H7 (cell line): ENCODE results near the gene AKAP6. TPM values are rescaled to one million over a fixed set of nuclear protein-coding genes. Genes with fewer than 3 reads are reported as not detected.

Experiments used
- DNase-seq: peaks from one replicate; pipeline ENCODE4 v3.0.0; 2012
- H3K27me3 ChIP-seq: 2 replicates; pipeline ENCODE4 v1.6.0; 2011; ENCODE audit warnings: mild to moderate bottlenecking, low read length; ENCODE audit not compliant: control insufficient read depth, insufficient read depth
- H3K36me3 ChIP-seq: replicated peaks from 2 replicates; pipeline ENCODE4 v1.5.1; 2011; ENCODE audit warnings: low read length; ENCODE audit not compliant: control insufficient read depth, insufficient read depth
- H3K4me3 ChIP-seq: 2 replicates; pipeline ENCODE4 v1.5.1; 2011; ENCODE audit warnings: low read depth, mild to moderate bottlenecking, control low read depth, low read length, moderate library complexity; ENCODE audit not compliant: insufficient read depth
- total RNA-seq: library from RNA; depleted of rRNA; stranded (reverse); fragments of >200 nt; shearing (Covaris generic); gene quantifications from 2 replicates; pipeline ENCODE4 v1.2.3, GENCODE V29; 2014

AKAP6 gene
- total RNA-seq, 1 experiment from 2014 or later = 0.28 TPM

- no peak for DNase-seq
- Histone ChIP-seq H3K4me3 (no peak overlapping the region), H3K27me3 (no peaks in the 10 kb centered on the region), H3K36me3 (no peaks in the 10 kb centered on the region)
Measured at GRCh38 chr14:32601906-32602305, 272.8 kb downstream of the AKAP6 start.

GRCh38 chr14:32602699-32603098, 273.6 kb downstream of the AKAP6 start:
- no peak for DNase-seq
- no peaks in the 10 kb centered on the region for H3K27me3 ChIP-seq
- H3K36me3 ChIP-seq = no peaks in the 10 kb centered on the region
- H3K4me3 ChIP-seq = no peak overlapping the region

- Histone ChIP-seq H3K4me3 (no peak overlapping the region), H3K27me3 (no peaks in the 10 kb centered on the region), H3K36me3 (no peaks in the 10 kb centered on the region)
- no peak for DNase-seq
Measured at GRCh38 chr14:32603992-32604565, 275.0 kb downstream of the AKAP6 start.

DNA sequence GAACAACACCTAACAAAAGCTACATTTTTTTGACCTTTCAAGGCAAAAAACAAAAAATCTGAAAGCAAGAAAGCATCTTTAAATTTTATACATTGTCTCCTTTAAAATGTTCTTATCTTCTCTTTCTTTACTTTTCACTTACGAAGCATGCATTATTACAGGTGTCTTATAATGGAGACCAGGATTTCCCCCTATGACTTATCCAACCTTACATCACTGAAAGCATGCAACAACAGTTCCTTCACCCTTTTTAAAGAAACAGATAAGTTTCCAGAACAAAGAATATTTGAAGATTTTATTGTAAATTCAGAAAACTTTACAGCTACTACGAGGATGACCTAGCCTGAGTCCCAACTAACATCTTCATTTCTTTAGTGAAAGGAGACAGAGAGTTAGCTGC, 277.2 kb downstream of the AKAP6 start:
- Histone ChIP-seq H3K36me3 (no peaks in the 10 kb centered on the region), H3K4me3 (no peak overlapping the region), H3K27me3 (no peaks in the 10 kb centered on the region)
- DNase-seq = no peak

DNA sequence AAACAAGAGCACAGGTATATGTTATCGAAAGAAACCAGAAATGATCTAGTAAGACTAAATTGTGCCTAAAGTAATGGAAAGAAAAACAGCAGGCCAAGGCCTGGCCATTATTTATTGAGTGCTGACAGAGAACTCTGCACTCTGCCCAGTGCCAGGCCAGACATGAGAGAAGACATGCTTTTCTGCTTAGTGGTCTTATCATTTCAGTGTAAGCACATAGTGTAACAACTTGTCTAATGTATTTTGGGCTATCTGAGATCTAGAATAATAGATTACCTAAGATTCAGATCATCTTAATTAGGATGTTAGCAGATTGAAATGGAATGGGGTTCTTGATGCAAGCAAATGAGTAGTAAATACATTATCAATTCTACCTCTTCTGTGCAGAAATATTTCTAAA, 278.3 kb downstream of the AKAP6 start:
- Histone ChIP-seq H3K36me3 (no peaks in the 10 kb centered on the region), H3K27me3 (no peaks in the 10 kb centered on the region), H3K4me3 (no peak overlapping the region)
- no peak for DNase-seq

- H3K36me3 ChIP-seq = no peaks in the 10 kb centered on the region
- no peak for DNase-seq
Measured at GRCh38 chr14:32608857-32609256, 279.8 kb downstream of the AKAP6 start.

GRCh38 chr14:32609388-32609787, 280.3 kb downstream of the AKAP6 start:
- Histone ChIP-seq H3K4me3 (no peak overlapping the region), H3K27me3 (no peaks in the 10 kb centered on the region), H3K36me3 (no peaks in the 10 kb centered on the region)
- DNase-seq = no peak

More at GRCh38 chr14:32608857-32609256, 279.8 kb downstream of the AKAP6 start:
- Histone ChIP-seq H3K27me3 (no peaks in the 10 kb centered on the region), H3K4me3 (no peak overlapping the region)

GRCh38 chr14:32611752-32612151, 282.7 kb downstream of the AKAP6 start:
- no peak for DNase-seq
- Histone ChIP-seq H3K27me3 (no peaks in the 10 kb centered on the region), H3K36me3 (no peaks in the 10 kb centered on the region), H3K4me3 (no peak overlapping the region)

DNA sequence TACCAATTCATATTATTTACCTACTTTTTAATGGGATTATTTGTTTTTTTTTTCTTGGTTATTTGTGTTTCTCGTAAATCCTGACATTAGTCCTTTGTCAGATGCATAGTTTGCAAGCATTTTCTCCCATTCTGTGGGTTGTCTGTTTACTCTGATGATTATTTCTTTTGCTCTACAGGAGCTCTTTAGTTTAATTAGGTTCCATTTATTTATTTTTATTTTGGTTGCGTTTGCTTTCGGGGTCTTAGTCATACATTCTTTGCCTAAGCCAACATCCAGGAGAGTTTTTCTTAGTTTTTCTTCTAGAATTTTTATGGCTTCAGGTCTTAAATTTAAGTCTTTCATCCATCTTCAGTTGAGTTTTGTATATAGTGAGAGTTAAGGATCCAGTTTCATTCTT, 289.9 kb downstream of the AKAP6 start:
- Histone ChIP-seq H3K4me3 (no peak overlapping the region), H3K27me3 (no peaks in the 10 kb centered on the region), H3K36me3 (no peaks in the 10 kb centered on the region)
- DNase-seq = no peak

DNA sequence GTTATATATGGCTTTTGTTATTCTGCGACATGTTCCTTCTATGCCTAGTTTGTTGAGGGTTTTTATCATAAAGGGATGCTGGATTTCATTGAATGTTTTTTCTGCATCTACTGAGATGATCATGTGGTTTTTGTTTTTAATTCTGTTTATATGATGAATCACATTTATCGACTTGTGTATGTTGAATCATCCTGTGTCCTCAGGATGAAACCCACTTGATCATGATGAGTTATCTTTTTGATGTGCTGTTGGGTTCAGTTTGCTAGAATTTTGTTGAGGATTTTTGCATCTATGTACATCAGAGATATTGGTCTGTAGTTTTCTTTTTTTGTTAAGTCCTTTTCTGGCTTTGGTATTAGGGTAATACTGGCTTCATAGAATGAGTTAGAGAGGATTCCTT, 291.2 kb downstream of the AKAP6 start:
- H3K27me3 ChIP-seq = no peaks in the 10 kb centered on the region
- H3K4me3 ChIP-seq = no peak overlapping the region
- no peak for DNase-seq
- no peaks in the 10 kb centered on the region for H3K36me3 ChIP-seq

DNA sequence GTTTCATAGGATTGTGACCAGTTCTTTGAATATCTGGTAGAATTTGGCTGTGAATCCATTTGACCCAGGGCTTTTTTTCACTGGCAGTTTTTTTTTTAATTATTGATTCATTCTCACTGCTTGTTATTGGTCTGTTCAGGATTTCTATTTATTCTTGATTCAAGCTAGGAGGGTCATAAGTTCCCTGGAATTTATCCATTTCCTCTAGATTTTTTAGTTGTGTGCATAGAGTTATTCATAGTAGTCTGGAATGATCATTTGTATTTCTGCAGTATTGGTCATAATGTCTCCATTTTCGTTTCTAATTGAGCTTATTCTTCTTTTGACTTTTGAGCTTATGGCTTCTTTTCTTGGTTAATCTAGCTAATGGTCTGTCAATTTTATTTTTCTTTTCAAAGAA, 291.6 kb downstream of the AKAP6 start:
- H3K4me3 ChIP-seq = no peak overlapping the region

GRCh38 chr14:32621585-32621984, 292.5 kb downstream of the AKAP6 start:
- no peaks in the 10 kb centered on the region for H3K27me3 ChIP-seq

More for the DNA sequence above, 291.6 kb downstream of the AKAP6 start:
- no peak for DNase-seq
- Histone ChIP-seq H3K36me3 (no peaks in the 10 kb centered on the region), H3K27me3 (no peaks in the 10 kb centered on the region)

DNA sequence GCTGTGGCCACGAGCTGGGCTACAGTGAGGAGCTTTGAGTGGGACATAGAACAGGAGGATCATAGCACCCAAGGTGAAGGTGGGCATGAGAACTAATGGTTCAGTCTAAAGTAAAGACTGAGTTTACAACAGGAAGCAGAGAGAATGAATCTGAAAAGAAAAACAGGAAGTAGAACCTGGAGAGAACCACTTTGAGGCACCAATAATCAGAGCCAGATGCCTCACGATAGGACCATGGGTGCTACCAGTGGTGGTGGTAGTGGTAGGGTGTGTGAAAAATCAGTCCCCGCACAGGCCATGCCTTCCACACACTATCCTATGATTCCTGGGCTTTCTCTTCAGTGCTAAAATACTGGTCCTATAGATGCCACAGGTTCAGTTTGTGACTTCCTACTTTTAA, 293.6 kb downstream of the AKAP6 start:
- Histone ChIP-seq H3K27me3 (no peaks in the 10 kb centered on the region), H3K4me3 (no peak overlapping the region), H3K36me3 (no peaks in the 10 kb centered on the region)
- no peak for DNase-seq

More at GRCh38 chr14:32621585-32621984, 292.5 kb downstream of the AKAP6 start:
- H3K36me3 ChIP-seq = no peaks in the 10 kb centered on the region
- no peak for DNase-seq
- no peak overlapping the region for H3K4me3 ChIP-seq

DNA sequence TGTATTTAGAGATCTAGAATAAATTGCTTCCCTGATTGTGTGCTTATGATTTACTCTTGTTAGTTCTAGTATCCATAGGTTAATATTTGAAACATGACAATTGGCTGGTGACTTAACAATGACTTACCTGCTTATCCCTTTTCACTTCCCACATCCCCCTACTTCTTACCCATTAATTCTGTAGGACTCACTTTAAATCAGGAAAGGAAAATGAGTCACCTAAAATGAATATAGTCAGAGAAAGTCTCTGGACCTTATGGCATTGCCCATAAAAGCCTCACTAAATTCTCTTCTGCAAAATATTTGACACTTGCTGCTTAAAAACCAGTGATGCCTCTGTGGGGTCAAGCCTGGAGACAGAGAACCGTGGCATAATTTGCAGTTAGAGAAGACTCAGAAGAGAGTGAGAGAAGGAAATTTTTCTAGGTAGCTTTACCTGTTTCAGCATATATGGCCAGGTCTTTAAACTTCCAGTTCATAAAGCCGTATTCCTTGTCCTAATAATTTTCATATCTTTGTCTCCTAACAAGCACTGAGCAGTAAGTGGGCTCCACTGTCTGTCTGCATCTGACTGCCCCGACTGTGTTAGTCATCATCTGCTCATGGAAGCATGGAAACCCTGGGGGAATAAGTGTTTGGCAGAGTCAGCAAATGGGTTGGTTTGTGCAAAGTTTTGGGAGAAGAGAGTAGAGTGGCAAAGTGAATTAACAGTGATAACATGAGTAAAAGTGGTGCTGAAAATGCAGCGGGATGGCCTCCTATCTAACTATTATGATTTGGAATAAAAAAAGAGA, 294.4 kb downstream of the AKAP6 start:
- DNase-seq = no peak
- Histone ChIP-seq H3K4me3 (no peak overlapping the region), H3K36me3 (no peaks in the 10 kb centered on the region), H3K27me3 (no peaks in the 10 kb centered on the region)

GRCh38 chr14:32625211-32625610, 296.1 kb downstream of the AKAP6 start:
- no peak for DNase-seq
- Histone ChIP-seq H3K4me3 (no peak overlapping the region), H3K27me3 (no peaks in the 10 kb centered on the region), H3K36me3 (no peaks in the 10 kb centered on the region)
